Activated CD4-positive, alpha-beta T cell treated with anti-CD3 and anti-CD28 coated beads, Interleukin-2, amount 50 U/mL, for 16 hours (primary cell): Measurements from ENCODE around the gene NAV2.

ENCODE experiments used
- DNase-seq: peaks from one replicate; pipeline ENCODE4 v3.0.0-alpha.2; 2020

The NAV2 gene

GRCh38 chr11:20048246-20048645 lies 335.6 kb downstream of the NAV2 start:
- no peak for DNase-seq

- DNase-seq, result no peak
Observed at GRCh38 chr11:20048707-20049106, 336.1 kb downstream of the NAV2 start.

GRCh38 chr11:20049231-20049630 lies 336.6 kb downstream of the NAV2 start:
- no peak for DNase-seq

- DNase-seq, result no peak
Observed at GRCh38 chr11:20050048-20050447, 337.4 kb downstream of the NAV2 start.

- no peak for DNase-seq
Observed at GRCh38 chr11:20050551-20051333, 338.1 kb downstream of the NAV2 start.

GRCh38 chr11:20051469-20052399 lies 339.1 kb downstream of the NAV2 start:
- DNase-seq, result no peak

- DNase-seq, result no peak
Observed at GRCh38 chr11:20053572-20053971, 340.9 kb downstream of the NAV2 start.

GRCh38 chr11:20054584-20054983 lies 341.9 kb downstream of the NAV2 start:
- DNase-seq, result no peak

- DNase-seq, result no peak
Observed at GRCh38 chr11:20055312-20055711, 342.7 kb downstream of the NAV2 start.

- DNase-seq, result no peak
Observed at GRCh38 chr11:20056109-20056949, 343.7 kb downstream of the NAV2 start.

- DNase-seq, result no peak
Observed at GRCh38 chr11:20056950-20057943, 344.6 kb downstream of the NAV2 start.

GRCh38 chr11:20058749-20059458 lies 346.3 kb downstream of the NAV2 start:
- no peak for DNase-seq

GRCh38 chr11:20059587-20060021 lies 347.0 kb downstream of the NAV2 start:
- DNase-seq, result no peak

GRCh38 chr11:20060181-20060580 lies 347.5 kb downstream of the NAV2 start:
- no peak for DNase-seq

GRCh38 chr11:20060647-20061205 lies 348.1 kb downstream of the NAV2 start:
- no peak for DNase-seq

GRCh38 chr11:20061776-20062175 lies 349.1 kb downstream of the NAV2 start:
- DNase-seq, result no peak

- no peak for DNase-seq
Observed at GRCh38 chr11:20064961-20065405, 352.3 kb downstream of the NAV2 start.

GRCh38 chr11:20065406-20065805 lies 352.8 kb downstream of the NAV2 start:
- no peak for DNase-seq

- DNase-seq, result no peak
Observed at GRCh38 chr11:20066013-20066782, 353.6 kb downstream of the NAV2 start.

- DNase-seq, result no peak
Observed at GRCh38 chr11:20066783-20067156, 354.1 kb downstream of the NAV2 start.
